ENCODE results near the gene GREB1. TPM values are rescaled to one million over a fixed set of nuclear protein-coding genes. Genes with fewer than 3 reads are reported as not detected.

Gene GREB1
- total RNA-seq, 1 donor from 2014 or later: 2.7 TPM

DNA sequence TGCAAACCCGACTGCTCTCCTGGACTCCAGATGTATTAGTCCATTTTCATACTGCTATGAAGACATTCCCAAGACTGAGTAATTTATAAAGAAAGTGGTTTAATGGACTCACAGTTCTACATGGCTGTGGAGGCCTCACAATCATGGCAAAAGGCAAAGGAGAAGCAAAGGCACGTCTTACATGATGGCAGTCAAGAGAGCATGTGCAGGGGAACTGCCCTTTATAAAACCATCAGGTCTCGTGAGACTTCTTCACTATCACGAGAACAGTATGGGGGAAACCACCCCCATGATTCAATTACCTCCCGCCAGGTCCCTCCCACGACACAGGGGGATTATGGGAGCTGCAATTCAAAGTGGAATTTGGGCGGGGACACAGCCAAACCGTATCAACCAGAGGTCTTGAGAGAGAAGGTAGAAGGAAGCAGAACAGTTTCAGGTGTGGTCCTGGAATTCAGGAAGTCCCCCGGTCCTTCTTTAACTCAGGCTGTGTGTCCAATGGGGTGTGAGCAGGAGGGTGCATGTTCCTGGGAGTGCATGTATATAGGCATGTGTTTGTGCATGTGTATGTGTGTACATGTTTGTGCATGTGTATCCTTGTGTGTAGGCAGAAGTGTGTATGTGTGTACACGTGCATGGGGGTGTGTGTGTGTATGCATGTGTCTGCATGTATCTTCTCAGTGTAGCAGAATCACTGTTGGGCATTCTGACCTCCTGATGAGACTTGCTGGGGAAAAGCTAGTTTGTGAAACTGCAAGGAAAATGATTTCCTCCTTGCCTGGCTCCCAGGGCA, 46.2 kb downstream of the GREB1 start:
- DNase-seq: no peak

DNA sequence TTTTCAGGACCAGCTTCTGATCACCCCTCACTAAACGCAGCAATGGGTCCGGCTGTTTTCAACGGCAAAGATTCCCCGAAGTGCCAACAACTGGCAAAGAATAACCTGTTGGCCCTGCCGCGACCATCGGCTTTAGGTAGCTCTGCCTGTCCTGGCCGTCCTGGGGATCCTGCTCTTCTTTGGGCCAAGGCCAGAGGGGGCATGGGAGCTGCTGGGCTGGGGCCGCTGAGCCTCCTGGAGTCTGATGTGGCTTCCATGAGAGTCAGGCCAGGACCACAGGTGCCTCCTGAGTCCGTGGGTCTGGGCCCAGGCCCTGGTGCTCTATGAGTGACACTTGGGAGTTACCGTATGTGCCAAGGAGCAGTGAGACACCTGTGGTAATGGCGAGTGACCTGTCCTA, 46.9 kb downstream of the GREB1 start:
- no peak for DNase-seq

GRCh38 chr2:11581124-11581796, 47.4 kb downstream of the GREB1 start:
- DNase-seq: no peak

GRCh38 chr2:11581797-11582611, 48.2 kb downstream of the GREB1 start:
- DNase-seq: no peak

DNA sequence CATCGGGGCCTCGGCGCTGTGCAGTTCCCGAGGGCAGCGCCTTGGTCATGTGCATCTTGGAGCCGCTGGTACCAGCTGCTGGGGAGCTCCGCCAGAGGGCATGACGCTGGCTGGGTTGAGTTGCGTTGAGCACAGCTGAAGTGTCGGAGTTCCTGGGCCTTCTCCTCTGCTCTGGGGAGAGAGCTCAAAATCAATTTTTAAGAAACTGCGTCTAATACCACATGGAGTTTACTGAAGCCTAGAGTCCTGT, 48.7 kb downstream of the GREB1 start:
- no peak for DNase-seq

DNA sequence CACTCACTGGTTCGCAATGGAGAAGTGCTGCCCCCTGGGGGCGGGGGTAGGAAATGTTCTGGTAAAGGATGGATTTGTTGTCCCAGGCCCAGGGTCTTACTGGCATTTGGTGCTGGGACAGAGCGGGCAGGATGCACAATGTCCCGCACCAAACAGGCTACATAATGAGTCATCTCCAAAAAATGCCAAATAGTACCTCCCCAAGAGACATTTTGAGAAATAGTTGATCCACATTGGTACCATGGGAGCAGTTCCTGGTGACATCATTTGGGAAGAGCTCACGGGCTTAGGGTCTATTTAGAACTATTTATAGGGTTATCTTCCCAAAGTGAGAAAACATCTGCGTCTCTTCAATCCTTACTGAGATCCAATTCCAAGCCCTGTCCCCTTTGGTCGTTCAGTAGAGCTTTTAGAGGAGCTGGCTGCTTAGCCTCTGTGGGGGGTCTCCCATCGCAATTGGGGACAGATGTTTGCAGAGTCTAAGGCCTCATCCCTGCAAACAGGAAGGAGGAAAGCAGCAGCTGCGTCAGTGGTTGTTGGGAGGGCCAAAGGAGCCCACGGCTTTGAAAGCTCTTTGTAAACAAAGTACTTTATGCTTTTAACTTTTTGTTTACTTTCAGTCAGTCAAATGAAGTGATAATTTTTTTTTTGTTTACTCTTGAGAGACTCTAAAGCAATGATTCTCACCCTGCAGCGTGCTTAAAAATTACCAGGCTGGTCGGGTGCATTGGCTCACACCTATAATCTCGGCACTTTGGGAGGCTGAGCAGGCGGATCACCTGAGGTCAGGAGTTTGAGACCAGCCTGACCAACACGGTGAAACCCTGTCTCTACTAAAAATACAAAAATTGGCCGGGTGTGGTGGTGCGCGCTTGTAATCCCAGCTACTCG, 49.3 kb downstream of the GREB1 start:
- peak; percentile 90 for DNase-seq

- DNase-seq: peak; percentile 86
Observed at GRCh38 chr2:11583840-11584524, 50.1 kb downstream of the GREB1 start.

DNA sequence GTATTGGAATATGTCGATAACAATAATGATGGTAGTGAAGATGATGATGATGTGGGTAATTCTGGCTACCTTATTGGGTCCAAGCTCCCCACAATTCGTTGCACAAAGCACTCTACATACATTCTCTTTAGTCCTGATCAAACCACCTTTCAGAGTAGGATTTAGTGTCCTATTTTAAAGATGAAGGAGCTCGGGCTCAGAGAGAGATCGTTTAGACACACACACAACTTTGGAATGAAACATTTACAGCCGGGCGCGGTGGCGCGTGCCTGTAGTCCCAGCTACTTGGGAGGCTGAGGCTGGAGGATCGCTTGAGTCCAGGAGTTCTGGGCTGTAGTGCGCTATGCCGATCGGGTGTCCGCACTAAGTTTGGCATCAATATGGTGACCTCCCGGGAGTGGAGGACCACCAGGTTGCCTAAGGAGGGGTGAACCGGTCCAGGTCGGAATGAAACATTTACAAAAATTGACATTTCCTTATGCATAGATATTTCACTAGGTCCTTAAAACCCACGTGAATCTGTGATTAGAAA, 50.7 kb downstream of the GREB1 start:
- no peak for DNase-seq

DNA sequence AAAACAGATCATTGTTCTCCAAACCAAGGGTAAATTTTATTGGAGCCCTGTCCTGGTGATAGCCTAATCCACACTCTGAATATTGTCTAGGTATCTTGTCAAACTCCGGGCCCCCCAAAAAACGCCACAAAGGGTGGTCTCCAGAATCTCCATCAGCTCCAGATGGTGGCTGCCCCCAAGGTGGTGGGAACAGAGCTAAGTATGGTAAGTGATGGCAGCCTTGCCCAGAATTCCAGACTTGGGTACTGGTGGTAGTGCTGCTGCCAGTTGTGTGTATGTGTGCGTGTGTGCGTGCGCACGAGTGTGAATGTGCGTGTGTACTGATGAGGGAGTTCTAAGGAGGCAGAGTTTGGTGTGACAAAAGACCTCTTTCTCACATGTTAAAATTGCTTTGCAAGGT, 51.2 kb downstream of the GREB1 start:
- DNase-seq: no peak

GRCh38 chr2:11588228-11589110, 54.6 kb downstream of the GREB1 start:
- no peak for DNase-seq

DNA sequence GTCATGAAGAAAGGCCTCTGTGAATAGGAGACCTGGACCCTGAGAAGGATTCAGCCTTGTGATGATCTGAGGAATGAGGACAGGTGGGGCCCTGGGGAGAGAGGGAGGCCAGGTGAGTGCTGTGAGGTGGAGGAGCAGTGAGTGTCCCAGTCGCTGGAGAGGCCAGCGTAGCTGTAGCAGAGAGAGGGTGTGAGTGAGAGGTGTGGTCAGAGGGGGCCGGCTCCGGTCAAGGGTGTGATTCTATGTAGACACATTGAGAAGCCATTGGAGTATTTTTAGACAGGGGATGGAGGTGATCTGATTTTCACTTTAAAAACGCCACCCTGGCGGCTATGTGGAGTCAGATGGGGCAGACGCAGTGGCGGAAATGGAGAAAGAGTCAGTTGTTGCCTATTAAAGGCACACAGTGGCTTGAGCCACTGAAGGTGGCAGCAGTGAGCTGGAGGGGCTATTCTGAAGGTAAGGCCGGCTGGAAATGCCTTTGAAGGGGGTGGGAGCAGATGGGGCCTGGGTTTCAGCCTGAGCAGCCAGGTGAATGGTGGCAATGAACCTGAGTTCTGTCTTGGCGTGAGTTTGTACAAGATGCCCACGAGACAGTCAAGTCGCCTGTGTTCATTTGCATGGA, 55.6 kb downstream of the GREB1 start:
- DNase-seq: no peak

DNA sequence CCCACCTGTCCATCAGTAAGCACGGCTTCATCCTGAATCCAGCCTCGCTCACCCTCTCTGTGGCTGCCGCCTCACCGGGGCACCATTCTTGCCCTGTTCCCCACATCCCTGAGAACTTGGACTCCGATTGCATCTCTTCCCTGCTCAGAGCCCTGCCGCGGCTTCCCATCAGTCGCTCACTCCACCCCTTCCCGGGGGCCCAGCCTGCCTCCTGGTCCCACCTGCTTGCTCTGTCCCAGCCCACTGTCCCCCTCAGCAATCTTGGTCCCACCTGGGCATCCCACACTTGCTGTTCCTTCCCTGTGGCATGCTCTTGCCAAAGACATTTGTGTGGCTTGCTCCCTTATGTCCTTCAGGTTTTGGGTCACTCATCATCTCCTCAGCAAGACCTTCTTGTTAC, 56.3 kb downstream of the GREB1 start:
- no peak for DNase-seq

GRCh38 chr2:11591091-11591490, 57.2 kb downstream of the GREB1 start:
- DNase-seq: no peak

DNA sequence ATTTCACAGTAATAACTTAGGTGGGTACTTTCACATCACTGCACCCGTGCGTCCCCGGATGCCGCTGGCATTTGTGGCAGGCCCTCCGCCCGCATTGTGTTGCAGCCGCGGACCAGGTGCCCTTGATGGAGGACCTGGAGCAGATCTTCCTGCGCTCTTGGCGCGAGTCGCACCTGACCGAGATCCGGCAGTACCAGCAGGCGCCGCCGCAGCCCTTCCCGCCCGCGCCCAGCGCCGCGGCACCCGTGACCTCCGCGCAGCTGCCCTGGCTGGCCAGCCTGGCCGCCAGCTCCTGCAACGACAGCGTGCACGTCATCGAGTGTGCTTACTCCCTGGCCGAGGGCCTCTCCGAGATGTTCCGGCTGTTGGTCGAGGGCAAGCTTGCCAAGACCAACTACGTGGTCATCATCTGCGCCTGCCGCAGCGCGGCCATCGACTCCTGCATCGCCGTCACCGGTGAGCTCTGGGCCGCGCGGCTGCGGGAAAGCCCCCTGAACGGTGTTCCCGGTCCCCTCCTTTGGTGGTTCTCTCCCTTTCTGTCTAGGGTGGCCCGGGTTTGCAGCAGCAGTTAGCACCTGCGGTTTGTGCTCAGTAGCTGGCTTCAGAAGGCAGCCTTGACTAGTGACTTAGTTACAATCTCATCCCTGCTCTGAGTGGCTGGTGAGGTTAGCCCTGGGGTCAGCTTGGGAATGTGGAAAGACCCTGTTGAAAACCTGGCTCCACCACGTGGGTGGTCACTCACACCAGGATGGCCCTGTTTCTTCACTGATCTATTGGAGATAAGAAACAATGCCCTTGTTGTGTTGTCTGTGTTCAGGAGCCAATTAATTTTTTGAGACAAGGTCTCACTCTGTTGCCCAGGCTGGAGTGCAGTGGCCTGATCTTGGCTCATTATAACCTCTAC, 59.1 kb downstream of the GREB1 start:
- no peak for DNase-seq

- DNase-seq: no peak
Observed at GRCh38 chr2:11596801-11597200, 63.0 kb downstream of the GREB1 start.

DNA sequence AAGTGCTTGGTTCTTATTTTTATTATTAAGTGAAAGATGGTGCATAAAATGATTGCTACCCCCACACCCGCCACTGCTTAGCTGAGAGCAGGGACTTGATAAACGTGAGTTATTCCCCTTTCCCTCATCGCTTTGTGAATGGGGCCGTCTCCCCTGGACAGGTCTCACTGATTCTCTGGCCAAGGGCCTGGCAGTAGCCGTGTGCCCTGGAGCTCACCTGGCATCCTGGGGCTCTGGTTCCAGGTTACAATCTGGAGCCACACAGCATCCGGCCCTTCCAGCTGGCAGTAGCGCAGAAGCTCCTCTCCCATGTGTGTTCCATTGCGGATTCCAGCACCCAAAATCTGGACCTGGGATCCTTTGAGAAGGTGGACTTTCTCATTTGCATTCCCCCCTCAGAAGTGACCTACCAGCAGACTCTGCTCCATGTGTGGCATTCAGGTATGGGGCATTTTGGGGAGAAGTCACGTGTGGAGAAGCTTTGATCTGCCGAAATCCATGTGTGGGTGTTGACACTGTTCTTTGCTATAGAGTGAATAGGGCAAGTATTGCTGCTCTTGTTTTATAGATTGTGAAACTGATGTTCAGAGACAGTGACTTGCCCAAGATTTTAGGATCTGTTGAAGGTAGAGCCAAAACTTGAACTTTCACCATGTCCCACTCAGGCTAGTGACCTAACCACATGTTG, 63.8 kb downstream of the GREB1 start:
- DNase-seq: no peak

GRCh38 chr2:11598228-11598731, 64.4 kb downstream of the GREB1 start:
- no peak for DNase-seq

Data from skin of body (tissue), 2 donors.